Neural cell (in vitro differentiated cells): ENCODE data around the gene DNAH3. TPM values are rescaled to one million over a fixed set of nuclear protein-coding genes. Genes with fewer than 3 reads are reported as not detected.

Experiments used
- H2AFZ ChIP-seq: fragments of 200-600, 300-800 bp; sonication (generic), shearing (Covaris generic); 2 replicates; pipeline ENCODE4 v1.6.0; 2014; ENCODE audit warnings: low read depth, mild to moderate bottlenecking, antibody characterized with exemption, low read length, moderate library complexity
- H3F3A ChIP-seq: fragments of 200-600 bp; shearing (Covaris generic); 2 replicates; pipeline ENCODE4 v1.6.1; 2016; ENCODE audit warnings: mild to moderate bottlenecking, moderate library complexity, mixed read lengths, antibody characterized with exemption, low read length; ENCODE audit not compliant: insufficient read depth, poor library complexity, severe bottlenecking
- H3K27ac ChIP-seq: fragments of 200-600, 300-800 bp; sonication (generic), shearing (Covaris generic); 2 replicates; pipeline ENCODE4 v1.5.1; 2014; ENCODE audit warnings: mild to moderate bottlenecking, low read length, moderate library complexity
- H3K27me3 ChIP-seq: fragments of 300-800, 200-600 bp; sonication (generic), shearing (Covaris generic); 2 replicates; pipeline ENCODE4 v1.6.0; 2014; ENCODE audit warnings: mild to moderate bottlenecking, low read depth, low read length, moderate library complexity; ENCODE audit not compliant: insufficient read depth
- H3K36me3 ChIP-seq: fragments of 300-800, 200-600 bp; sonication (generic), shearing (Covaris generic); 2 replicates; pipeline ENCODE4 v1.5.1; 2014; ENCODE audit warnings: mild to moderate bottlenecking, antibody characterized with exemption, low read length, moderate library complexity; ENCODE audit not compliant: insufficient read depth
- H3K4me2 ChIP-seq: fragments of 300-800, 200-600 bp; sonication (generic), shearing (Covaris generic); 2 replicates; pipeline ENCODE4 v1.6.0; 2014; ENCODE audit warnings: mild to moderate bottlenecking, low read length
- H3K4me3 ChIP-seq: fragments of 300-800, 200-600 bp; sonication (generic), shearing (Covaris generic); 2 replicates; pipeline ENCODE4 v1.5.1; 2014; ENCODE audit warnings: mild to moderate bottlenecking, low read length, moderate library complexity
- H3K79me2 ChIP-seq: fragments of 200-600 bp; shearing (Covaris generic); replicated peaks from 2 replicates; pipeline ENCODE4 v1.6.0; 2014; ENCODE audit warnings: mild to moderate bottlenecking, low read length, moderate library complexity; ENCODE audit not compliant: insufficient read depth
- H3K9ac ChIP-seq: fragments of 300-800, 200-600 bp; sonication (generic), shearing (Covaris generic); 2 replicates; pipeline ENCODE4 v1.6.1; 2016; ENCODE audit warnings: mild to moderate bottlenecking, low read length, mixed read lengths
- H3K9me2 ChIP-seq: fragments of 200-600 bp; shearing (Covaris generic); 2 replicates; pipeline ENCODE4 v1.6.1; 2016; ENCODE audit warnings: mild to moderate bottlenecking, low read length, mixed read lengths; ENCODE audit not compliant: insufficient read depth
- H3K9me3 ChIP-seq: fragments of 200-600, 300-800 bp; sonication (generic), shearing (Covaris generic); 2 replicates; pipeline ENCODE4 v1.6.1; 2016; ENCODE audit warnings: mild to moderate bottlenecking, mixed run types, low read length, moderate library complexity, mixed read lengths
- H4K20me1 ChIP-seq: fragments of 200-600 bp; shearing (Covaris generic); 2 replicates; pipeline ENCODE4 v1.6.1; 2016; ENCODE audit warnings: mild to moderate bottlenecking, mixed run types; ENCODE audit not compliant: insufficient read depth
- EP300 ChIP-seq: fragments of 450-650 bp; conservative IDR thresholded peaks from 2 replicates; pipeline ENCODE4 v1.6.1; 2014; ENCODE audit warnings: antibody characterized with exemption, mild to moderate bottlenecking, moderate library complexity; ENCODE audit not compliant: poor library complexity, severe bottlenecking
- EZH2 ChIP-seq: fragments of 200-600, 300-800 bp; shearing (Covaris generic), sonication (generic); IDR thresholded peaks from 2 replicates; pipeline ENCODE4 v1.6.1; 2014; ENCODE audit warnings: antibody characterized with exemption, low read length, borderline replicate concordance, mild to moderate bottlenecking; ENCODE audit not compliant: insufficient read depth, poor library complexity, severe bottlenecking
- MXI1 ChIP-seq: fragments of 450-650 bp; conservative IDR thresholded peaks from 2 replicates; pipeline ENCODE4 v1.6.1; 2014; ENCODE audit warnings: antibody characterized with exemption, mild to moderate bottlenecking; ENCODE audit not compliant: poor library complexity, severe bottlenecking
- POLR2AphosphoS5 ChIP-seq: IDR thresholded peaks from 2 replicates; pipeline ENCODE4 v1.6.1; 2012
- RAD21 ChIP-seq: fragments of 450-650 bp; conservative IDR thresholded peaks from 2 replicates; pipeline ENCODE4 v1.6.1; 2014; ENCODE audit warnings: antibody characterized with exemption, mild to moderate bottlenecking, moderate library complexity
- SMC3 ChIP-seq: fragments of 450-650 bp; conservative IDR thresholded peaks from 2 replicates; pipeline ENCODE4 v1.6.1; 2014; ENCODE audit warnings: antibody characterized with exemption, mild to moderate bottlenecking, moderate library complexity; ENCODE audit not compliant: poor library complexity
- TAF1 ChIP-seq: IDR thresholded peaks from 2 replicates; pipeline ENCODE4 v1.6.1; 2012; ENCODE audit warnings: low read depth
- polyA plus RNA-seq: library from polyadenylated mRNA; depleted of rRNA; stranded (reverse); fragments of >200 nt; gene quantifications from 2 replicates; pipeline ENCODE4 v1.2.3, GENCODE V29; 2014
- TF ChIP-seq, protein P1 (sequence below): fragments of 450-650 bp; IDR thresholded peaks from 2 replicates; pipeline ENCODE4 v1.5.1; 2014; ENCODE audit warnings: antibody characterized with exemption, mild to moderate bottlenecking, moderate library complexity; ENCODE audit not compliant: poor library complexity, severe bottlenecking
- TF ChIP-seq, protein P2 (sequence below): IDR thresholded peaks from 2 replicates; pipeline ENCODE4 v1.6.1; 2012; ENCODE audit warnings: borderline replicate concordance

The DNAH3 gene
- polyA plus RNA-seq, 1 donor from 2014 or later = 0.06 TPM

DNA sequence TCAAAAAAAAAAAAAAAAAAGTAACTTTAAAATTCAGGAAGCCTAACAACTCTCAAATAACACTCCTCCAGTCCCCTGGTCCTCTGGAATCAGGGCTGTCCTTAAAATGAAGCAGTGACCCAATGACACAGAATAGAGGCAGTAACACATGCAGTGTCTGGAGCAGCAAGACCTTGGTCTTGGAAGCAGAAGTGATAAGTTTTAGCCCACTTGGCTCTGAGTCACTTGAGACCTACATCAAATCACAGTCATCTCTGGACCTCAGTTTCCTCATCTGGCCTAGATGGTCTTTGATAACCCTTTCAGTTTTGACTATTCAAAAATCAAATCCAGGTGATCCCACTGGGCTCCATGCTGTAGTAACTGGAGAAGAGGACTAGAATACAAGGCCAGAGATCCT, 211.0 kb downstream of the DNAH3 start:
- Histone ChIP-seq H3F3A (no peaks in the 10 kb centered on the region), H3K9me2 (no peaks in the 10 kb centered on the region), H2AFZ (no peak overlapping the region), H3K4me3 (no peak overlapping the region), H4K20me1 (no peaks in the 10 kb centered on the region), H3K4me2 (no peak overlapping the region), H3K79me2 (no peaks in the 10 kb centered on the region), H3K36me3 (no peaks in the 10 kb centered on the region), H3K9me3 (no peaks in the 10 kb centered on the region), H3K27me3 (no peaks in the 10 kb centered on the region), H3K9ac (no peak overlapping the region), H3K27ac (no peak overlapping the region)
- TF ChIP-seq EZH2 = no peak
- no peak for TF ChIP-seq RAD21
- TF ChIP-seq POLR2AphosphoS5 = no peak
- TF ChIP-seq, protein P1, sequence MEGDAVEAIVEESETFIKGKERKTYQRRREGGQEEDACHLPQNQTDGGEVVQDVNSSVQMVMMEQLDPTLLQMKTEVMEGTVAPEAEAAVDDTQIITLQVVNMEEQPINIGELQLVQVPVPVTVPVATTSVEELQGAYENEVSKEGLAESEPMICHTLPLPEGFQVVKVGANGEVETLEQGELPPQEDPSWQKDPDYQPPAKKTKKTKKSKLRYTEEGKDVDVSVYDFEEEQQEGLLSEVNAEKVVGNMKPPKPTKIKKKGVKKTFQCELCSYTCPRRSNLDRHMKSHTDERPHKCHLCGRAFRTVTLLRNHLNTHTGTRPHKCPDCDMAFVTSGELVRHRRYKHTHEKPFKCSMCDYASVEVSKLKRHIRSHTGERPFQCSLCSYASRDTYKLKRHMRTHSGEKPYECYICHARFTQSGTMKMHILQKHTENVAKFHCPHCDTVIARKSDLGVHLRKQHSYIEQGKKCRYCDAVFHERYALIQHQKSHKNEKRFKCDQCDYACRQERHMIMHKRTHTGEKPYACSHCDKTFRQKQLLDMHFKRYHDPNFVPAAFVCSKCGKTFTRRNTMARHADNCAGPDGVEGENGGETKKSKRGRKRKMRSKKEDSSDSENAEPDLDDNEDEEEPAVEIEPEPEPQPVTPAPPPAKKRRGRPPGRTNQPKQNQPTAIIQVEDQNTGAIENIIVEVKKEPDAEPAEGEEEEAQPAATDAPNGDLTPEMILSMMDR = no peak
- TF ChIP-seq, protein P2, sequence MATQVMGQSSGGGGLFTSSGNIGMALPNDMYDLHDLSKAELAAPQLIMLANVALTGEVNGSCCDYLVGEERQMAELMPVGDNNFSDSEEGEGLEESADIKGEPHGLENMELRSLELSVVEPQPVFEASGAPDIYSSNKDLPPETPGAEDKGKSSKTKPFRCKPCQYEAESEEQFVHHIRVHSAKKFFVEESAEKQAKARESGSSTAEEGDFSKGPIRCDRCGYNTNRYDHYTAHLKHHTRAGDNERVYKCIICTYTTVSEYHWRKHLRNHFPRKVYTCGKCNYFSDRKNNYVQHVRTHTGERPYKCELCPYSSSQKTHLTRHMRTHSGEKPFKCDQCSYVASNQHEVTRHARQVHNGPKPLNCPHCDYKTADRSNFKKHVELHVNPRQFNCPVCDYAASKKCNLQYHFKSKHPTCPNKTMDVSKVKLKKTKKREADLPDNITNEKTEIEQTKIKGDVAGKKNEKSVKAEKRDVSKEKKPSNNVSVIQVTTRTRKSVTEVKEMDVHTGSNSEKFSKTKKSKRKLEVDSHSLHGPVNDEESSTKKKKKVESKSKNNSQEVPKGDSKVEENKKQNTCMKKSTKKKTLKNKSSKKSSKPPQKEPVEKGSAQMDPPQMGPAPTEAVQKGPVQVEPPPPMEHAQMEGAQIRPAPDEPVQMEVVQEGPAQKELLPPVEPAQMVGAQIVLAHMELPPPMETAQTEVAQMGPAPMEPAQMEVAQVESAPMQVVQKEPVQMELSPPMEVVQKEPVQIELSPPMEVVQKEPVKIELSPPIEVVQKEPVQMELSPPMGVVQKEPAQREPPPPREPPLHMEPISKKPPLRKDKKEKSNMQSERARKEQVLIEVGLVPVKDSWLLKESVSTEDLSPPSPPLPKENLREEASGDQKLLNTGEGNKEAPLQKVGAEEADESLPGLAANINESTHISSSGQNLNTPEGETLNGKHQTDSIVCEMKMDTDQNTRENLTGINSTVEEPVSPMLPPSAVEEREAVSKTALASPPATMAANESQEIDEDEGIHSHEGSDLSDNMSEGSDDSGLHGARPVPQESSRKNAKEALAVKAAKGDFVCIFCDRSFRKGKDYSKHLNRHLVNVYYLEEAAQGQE = no peak
- no peak for TF ChIP-seq MXI1
- TF ChIP-seq SMC3 = no peak
- TF ChIP-seq TAF1 = no peak
- no peak for TF ChIP-seq EP300

DNA sequence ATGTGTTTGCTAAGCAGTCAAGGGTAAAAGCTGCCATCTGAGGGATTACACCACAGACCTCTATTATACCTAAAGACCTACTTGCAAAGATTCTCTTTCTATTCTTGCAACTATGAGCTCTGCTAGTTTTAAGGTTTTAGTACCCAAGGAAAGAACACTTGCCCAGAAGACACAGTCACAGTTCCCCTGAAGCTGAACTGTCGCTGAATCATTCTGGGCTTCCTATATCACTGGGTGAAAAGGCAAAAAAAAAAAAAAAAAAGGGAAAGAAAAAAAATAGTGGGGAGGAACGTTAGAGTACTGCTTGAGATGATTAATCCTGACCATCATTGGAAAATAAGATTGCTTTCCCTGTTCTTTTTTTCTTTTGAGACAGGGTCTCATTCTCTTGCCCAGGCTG, 212.2 kb downstream of the DNAH3 start:
- H3K27me3 ChIP-seq = no peaks in the 10 kb centered on the region
- no peak for TF ChIP-seq SMC3
- no peak for TF ChIP-seq MXI1
- TF ChIP-seq RAD21 = no peak
- no peak for TF ChIP-seq TAF1
- TF ChIP-seq EZH2 = no peak
- TF ChIP-seq, protein P1 = no peak
- no peak for TF ChIP-seq POLR2AphosphoS5
- TF ChIP-seq EP300 = no peak
- TF ChIP-seq, protein P2 = no peak

More for the DNA sequence above, 212.2 kb downstream of the DNAH3 start:
- Histone ChIP-seq H2AFZ (no peak overlapping the region), H4K20me1 (no peaks in the 10 kb centered on the region), H3F3A (no peaks in the 10 kb centered on the region), H3K4me2 (no peak overlapping the region), H3K79me2 (no peaks in the 10 kb centered on the region), H3K27ac (no peak overlapping the region), H3K9ac (no peak overlapping the region), H3K4me3 (no peak overlapping the region), H3K9me2 (no peaks in the 10 kb centered on the region), H3K36me3 (no peaks in the 10 kb centered on the region), H3K9me3 (no peaks in the 10 kb centered on the region)
